Coronary artery (tissue), 2 donors: Measurements from ENCODE around the gene ZGRF1.

ENCODE experiments used
- DNase-seq: peaks from one replicate; pipeline ENCODE4 v3.0.0-alpha.2; 2017; ENCODE audit warnings: low spot score
- H3K27ac ChIP-seq, 2 donors: fragments of 200-600 bp; sonication (generic); one replicate each; pipeline ENCODE4 v1.5.1; 2016 to 2019
- H3K4me3 ChIP-seq: fragments of 200-600 bp; sonication (generic); 2 replicates; pipeline ENCODE4 v1.5.1; 2016; ENCODE audit warnings: mild to moderate bottlenecking, moderate library complexity
- TF ChIP-seq, protein P1 (sequence below): fragments of 200-600 bp; sonication (generic); IDR thresholded peaks from one replicate; pipeline ENCODE4 v1.5.1; 2019; ENCODE audit warnings: antibody characterized with exemption

The ZGRF1 gene

DNA sequence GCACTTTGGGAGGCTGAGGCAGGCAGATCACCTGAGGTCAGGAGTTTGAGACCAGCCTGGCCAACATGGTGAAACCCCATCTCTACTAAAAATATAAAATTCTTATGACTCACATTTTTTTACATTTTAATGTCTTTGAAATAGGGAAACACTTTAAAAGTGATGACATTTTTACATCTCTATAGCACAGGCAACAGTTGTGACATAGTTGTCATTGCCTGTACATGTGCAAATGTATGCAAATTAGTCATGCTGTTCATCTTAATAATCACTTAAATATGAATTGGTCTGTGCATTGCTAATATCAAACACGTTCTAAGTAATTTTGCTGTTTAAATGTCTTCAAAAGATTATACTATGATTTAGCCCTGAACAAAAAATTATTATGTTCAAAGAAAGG, 41.7 kb downstream of the ZGRF1 start:
- Histone ChIP-seq H3K27ac (no peak overlapping the region), H3K4me3 (no peak overlapping the region)
- TF ChIP-seq, protein P1, sequence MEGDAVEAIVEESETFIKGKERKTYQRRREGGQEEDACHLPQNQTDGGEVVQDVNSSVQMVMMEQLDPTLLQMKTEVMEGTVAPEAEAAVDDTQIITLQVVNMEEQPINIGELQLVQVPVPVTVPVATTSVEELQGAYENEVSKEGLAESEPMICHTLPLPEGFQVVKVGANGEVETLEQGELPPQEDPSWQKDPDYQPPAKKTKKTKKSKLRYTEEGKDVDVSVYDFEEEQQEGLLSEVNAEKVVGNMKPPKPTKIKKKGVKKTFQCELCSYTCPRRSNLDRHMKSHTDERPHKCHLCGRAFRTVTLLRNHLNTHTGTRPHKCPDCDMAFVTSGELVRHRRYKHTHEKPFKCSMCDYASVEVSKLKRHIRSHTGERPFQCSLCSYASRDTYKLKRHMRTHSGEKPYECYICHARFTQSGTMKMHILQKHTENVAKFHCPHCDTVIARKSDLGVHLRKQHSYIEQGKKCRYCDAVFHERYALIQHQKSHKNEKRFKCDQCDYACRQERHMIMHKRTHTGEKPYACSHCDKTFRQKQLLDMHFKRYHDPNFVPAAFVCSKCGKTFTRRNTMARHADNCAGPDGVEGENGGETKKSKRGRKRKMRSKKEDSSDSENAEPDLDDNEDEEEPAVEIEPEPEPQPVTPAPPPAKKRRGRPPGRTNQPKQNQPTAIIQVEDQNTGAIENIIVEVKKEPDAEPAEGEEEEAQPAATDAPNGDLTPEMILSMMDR: no peak
- DNase-seq: no peak

DNA sequence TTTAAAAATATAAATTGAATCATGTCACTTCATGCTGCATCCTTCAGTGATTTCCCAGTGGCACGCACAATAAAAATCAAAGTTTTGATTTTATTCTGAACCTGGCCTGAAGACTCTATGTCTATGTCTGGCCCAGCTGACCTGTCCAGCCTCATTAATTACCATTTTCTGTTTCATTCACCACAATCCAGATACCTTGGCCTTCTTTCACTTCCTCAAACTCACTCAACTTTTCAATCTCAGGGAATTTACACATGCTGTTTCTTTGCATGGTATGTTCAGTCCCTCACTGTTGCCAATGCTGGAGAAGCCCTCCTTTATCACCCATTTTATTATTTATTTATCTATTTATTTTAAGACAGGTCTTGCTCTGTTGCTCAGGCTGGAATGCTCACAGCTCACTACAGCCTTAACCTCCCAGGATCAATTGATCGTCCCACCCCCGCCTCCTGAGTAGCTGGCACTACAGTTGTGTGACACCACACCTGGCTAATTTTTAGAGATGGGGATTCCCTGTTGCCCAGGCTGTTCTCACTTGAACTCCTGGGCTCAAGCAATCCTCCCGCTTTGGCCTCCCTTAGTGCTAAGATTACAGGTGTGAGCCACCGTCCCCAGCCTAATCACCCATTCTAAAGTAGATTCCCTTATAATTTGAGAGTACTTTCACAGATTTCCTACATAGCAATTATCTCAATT, 43.1 kb downstream of the ZGRF1 start:
- H3K27ac ChIP-seq: no peak overlapping the region
- DNase-seq: no peak
- no peak overlapping the region for H3K4me3 ChIP-seq
- TF ChIP-seq, protein P1: no peak

DNA sequence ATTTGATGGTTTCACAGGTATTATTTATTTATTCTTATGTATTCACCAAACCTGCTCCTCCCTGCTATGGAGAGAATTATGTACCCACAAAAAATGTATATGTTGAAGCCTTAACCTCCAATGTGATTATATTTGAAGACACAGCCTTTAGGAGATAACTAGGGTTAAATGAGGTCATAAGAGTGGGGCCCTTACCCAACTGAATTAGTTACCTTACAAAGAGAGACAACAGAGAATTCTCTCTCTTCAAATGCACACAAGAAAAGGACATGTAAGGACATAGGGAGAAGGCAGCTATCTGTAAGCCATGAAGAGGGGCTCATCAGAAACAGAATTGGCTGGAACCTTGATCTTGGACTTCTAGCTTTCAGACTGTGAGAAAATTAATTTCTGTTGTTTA, 44.0 kb downstream of the ZGRF1 start:
- no peak overlapping the region for H3K27ac ChIP-seq
- TF ChIP-seq, protein P1: no peak
- H3K4me3 ChIP-seq: no peak overlapping the region
- DNase-seq: no peak

DNA sequence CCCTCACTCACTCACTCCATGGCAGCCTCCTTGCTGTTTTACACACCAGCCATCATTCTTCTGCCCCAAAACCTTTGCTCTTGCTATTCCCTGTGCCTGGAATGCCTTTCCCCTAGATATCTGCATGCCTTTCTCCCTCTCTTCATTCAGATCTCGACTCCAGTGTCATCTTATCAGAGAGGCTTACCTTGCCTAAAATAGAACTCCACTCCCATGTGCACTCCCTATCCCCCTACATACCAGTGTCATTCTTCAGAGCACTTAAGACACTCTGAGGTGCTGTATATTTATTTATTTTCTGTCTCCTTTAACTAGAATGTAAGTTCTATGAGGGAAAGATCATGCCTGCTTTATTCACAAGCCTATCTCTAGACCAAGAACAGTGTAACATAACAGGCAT, 45.1 kb downstream of the ZGRF1 start:
- no peak overlapping the region for H3K4me3 ChIP-seq
- no peak overlapping the region for H3K27ac ChIP-seq
- TF ChIP-seq, protein P1: no peak
- DNase-seq: no peak

DNA sequence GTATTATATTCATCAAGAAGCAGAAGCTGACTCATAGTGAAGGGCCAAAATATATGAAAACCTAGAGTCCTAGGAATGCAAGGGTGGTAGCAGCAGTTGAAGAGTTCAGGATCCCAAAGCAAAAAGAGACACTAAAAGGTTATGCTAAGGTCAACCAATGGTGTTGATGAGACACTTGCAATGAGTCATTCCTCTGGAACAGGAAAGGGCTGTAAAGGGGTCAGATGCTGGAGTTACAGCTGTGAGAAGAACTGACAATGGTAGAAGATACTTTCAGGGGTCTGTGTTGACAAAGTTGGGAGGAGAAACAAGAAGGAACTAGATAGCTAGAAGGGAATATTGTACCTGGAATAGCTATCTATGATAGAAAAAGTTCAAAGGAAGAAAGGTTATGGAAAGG, 47.5 kb downstream of the ZGRF1 start:
- TF ChIP-seq, protein P1: no peak
- no peak for DNase-seq
- Histone ChIP-seq H3K4me3 (no peak overlapping the region), H3K27ac (no peak overlapping the region)

DNA sequence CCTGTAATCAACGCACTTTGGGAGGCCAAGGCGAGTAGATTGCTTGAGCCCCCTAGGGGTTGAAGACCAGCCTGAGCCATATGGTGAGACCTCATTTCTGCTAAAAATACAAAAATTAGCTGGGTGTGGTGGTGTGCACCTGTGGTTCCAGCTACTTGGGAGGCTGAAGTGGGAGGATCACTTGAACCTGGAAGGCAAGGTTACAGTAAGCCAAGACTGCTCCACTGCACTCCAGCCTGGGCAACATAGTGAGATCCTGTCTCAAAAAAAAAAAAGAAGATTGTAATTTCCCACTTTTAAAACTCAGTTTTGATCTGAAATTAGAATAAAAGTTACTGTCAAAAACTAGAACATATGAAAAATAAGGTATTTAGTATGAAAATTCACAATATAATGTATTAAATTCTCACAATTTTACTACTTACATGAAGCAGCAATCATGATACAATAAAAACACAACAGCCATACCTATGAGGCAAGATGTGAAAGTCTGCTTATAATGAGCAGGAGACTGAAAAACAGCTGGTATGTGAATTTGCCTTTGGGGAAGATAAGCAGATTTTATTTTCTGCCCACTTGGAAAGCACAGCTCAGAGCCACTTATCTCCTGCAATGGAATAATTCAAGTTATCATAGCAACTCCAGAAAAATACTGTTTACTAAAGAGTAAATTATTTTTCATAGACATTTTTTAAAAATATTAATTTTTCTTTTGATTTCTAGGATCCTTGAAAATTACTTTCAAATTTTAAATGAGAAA, 50.6 kb downstream of the ZGRF1 start:
- TF ChIP-seq, protein P1: no peak
- Histone ChIP-seq H3K4me3 (no peak overlapping the region), H3K27ac (no peak overlapping the region)
- no peak for DNase-seq

DNA sequence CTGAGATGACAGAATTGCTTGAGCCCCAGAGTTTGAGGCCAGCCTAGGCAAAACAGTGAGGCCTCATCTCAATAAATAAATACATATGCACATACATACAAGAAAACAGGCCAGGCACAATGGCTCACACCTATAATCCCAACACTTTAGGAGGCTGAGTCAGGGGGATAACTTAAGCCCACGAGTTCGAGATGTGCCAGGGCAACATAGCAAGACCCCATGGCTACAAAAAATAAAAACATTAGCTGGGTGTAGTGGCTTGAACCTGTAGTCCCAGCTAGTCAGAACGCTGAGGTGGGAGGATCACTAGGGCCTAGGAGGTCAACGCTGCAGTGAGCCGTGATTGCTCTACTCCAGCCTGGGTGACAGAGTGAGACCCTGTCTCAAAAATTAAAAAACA, 69.2 kb downstream of the ZGRF1 start:
- TF ChIP-seq, protein P1: no peak
- H3K4me3 ChIP-seq: no peak overlapping the region
- no peak overlapping the region for H3K27ac ChIP-seq
- no peak for DNase-seq
